HepG2 (cell line): ENCODE results near the gene LRRC8D. TPM values are rescaled to one million over a fixed set of nuclear protein-coding genes. Genes with fewer than 3 reads are reported as not detected.

Experiments used
- ATAC-seq: fragments of 200-7000 bp; cut with Tn5 transposase; 3 replicates; pipeline ENCODE4 v1.9.1; 2020; ENCODE audit warnings: mild to moderate bottlenecking, moderate library complexity
- BruUV-seq: library from RNA; stranded (reverse); fragments of 400-500 nt; replicated peaks from 2 replicates; lab custom pipeline; 2021; lab: Mats Ljungman, UMichigan
- CTCF ChIA-PET: fragments of 300-600 bp; formaldehyde crosslinking; extraction: SDS; loops from one replicate; lab custom pipeline; 2021; ENCODE audit warnings: low total read pairs, inconsistent platforms, low intra/inter-chr PET ratio; lab: Yijun Ruan, JAX
- POLR2A ChIA-PET: fragments of 350-600 bp; sonication (Branson Sonifier 250); formaldehyde crosslinking; loops from one replicate; lab custom pipeline; 2020; ENCODE audit warnings: antibody characterized with exemption, inconsistent platforms; lab: Yijun Ruan, JAX
- DNase-seq: peaks from one replicate; pipeline ENCODE4 v3.0.0-alpha.2; 2015; ENCODE audit warnings: low spot score
- FAIRE-seq: peaks from 3 replicates; lab custom pipeline; 2011; peaks lifted over from hg19 to GRCh38; lab: Jason Lieb, UNC
- H2AFZ ChIP-seq: one replicate; pipeline ENCODE4 v1.6.1; 2011; ENCODE audit warnings: low read length, inconsistent platforms
- H3K27ac ChIP-seq: fragments of 300-600 bp; 3 replicates; pipeline ENCODE4 v1.8.0; 2011; ENCODE audit warnings: mixed run types, mild to moderate bottlenecking, mixed read lengths, low read length, inconsistent platforms; ENCODE audit not compliant: insufficient read depth; ENCODE audit errors: extremely low read length
- H3K27me3 ChIP-seq, 2 experiments: fragments of 200-600 bp in 1 of 2; 2 replicates in 1 of 2; 3 replicates in 1 of 2; pipeline versions ENCODE4 v1.6.0 to v1.8.0; 2011; ENCODE audit warnings: low read length in 2 of 2, mild to moderate bottlenecking in 2 of 2, moderate library complexity in 2 of 2, inconsistent platforms in 1 of 2; ENCODE audit not compliant: insufficient read depth in 2 of 2, control insufficient read depth in 1 of 2
- H3K36me3 ChIP-seq, 2 experiments: fragments of 200-600 bp in 1 of 2; replicated peaks in 1 of 2; 2 replicates in 1 of 2; 3 replicates in 1 of 2; pipeline versions ENCODE4 v1.5.1 to v1.8.0; 2011; ENCODE audit warnings: low read length in 2 of 2, inconsistent platforms in 1 of 2; ENCODE audit not compliant: insufficient read depth in 2 of 2, control insufficient read depth in 1 of 2
- H3K4me1 ChIP-seq: 2 replicates; pipeline ENCODE4 v1.5.1; 2012; ENCODE audit warnings: low read length, inconsistent platforms; ENCODE audit not compliant: insufficient read depth
- H3K4me2 ChIP-seq: 2 replicates; pipeline ENCODE4 v1.6.0; 2011; ENCODE audit warnings: low read depth, low read length, inconsistent platforms
- H3K4me3 ChIP-seq, 3 experiments: fragments of 200-600 bp in 1 of 3; sonication (generic), shearing (Covaris generic) in 1 of 3; replicated peaks in 1 of 3; 2 replicates each; pipeline ENCODE4 v1.5.1; 2011 to 2016; ENCODE audit warnings: low read length in 3 of 3, inconsistent platforms in 2 of 3, low read depth in 2 of 3, mild to moderate bottlenecking in 2 of 3, control low read depth in 1 of 3, mixed read lengths in 1 of 3; ENCODE audit not compliant: insufficient read depth in 1 of 3
- H3K79me2 ChIP-seq: one replicate; pipeline ENCODE4 v1.6.1; 2011; ENCODE audit warnings: low read length, inconsistent platforms; ENCODE audit not compliant: insufficient read depth
- H3K9ac ChIP-seq: 2 replicates; pipeline ENCODE4 v1.6.0; 2011; ENCODE audit warnings: mild to moderate bottlenecking, low read depth, low read length, inconsistent platforms; ENCODE audit not compliant: insufficient read depth
- H3K9me3 ChIP-seq: 2 replicates; pipeline ENCODE4 v1.5.1; 2012; ENCODE audit warnings: mild to moderate bottlenecking, low read length
- H4K20me1 ChIP-seq: 2 replicates; pipeline ENCODE4 v1.6.0; 2011; ENCODE audit warnings: inconsistent platforms, mild to moderate bottlenecking, low read length, moderate library complexity; ENCODE audit not compliant: insufficient read depth
- ETV6 ChIP-seq: sonication (generic); formaldehyde crosslinking; conservative IDR thresholded peaks from 2 replicates; pipeline ENCODE4 v1.4.0; 2020; ENCODE audit warnings: missing genetic modification reagents
- FOXO4 ChIP-seq: sonication (generic); formaldehyde crosslinking; conservative IDR thresholded peaks from 2 replicates; pipeline ENCODE4 v1.8.1; 2023; ENCODE audit warnings: missing genetic modification reagents
- FOXP4 ChIP-seq: sonication (generic); formaldehyde crosslinking; IDR thresholded peaks from 2 replicates; pipeline ENCODE4 v1.4.0; 2020; ENCODE audit warnings: missing genetic modification reagents
- HDAC1 ChIP-seq: sonication (generic); formaldehyde crosslinking; IDR thresholded peaks from 2 replicates; pipeline ENCODE4 v1.5.1; 2020; ENCODE audit warnings: mild to moderate bottlenecking, missing genetic modification reagents
- KDM3A ChIP-seq: IDR thresholded peaks from 2 replicates; pipeline ENCODE4 v1.6.1; 2018; ENCODE audit warnings: low read depth, missing compliant biosample characterization
- PBX3 ChIP-seq: sonication (generic); formaldehyde crosslinking; IDR thresholded peaks from 2 replicates; pipeline ENCODE4 v1.8.1; 2023; ENCODE audit warnings: missing genetic modification reagents, inconsistent platforms, borderline replicate concordance
- RELA ChIP-seq: sonication (generic); formaldehyde crosslinking; IDR thresholded peaks from 2 replicates; pipeline ENCODE4 v1.4.0; 2020; ENCODE audit warnings: missing genetic modification reagents
- SKI ChIP-seq: fragments of 450-650 bp; IDR thresholded peaks from one replicate; pipeline ENCODE4 v1.6.1; 2018; ENCODE audit warnings: mild to moderate bottlenecking; ENCODE audit not compliant: partially characterized antibody
- ZKSCAN8 ChIP-seq: IDR thresholded peaks from 2 replicates; pipeline ENCODE4 v1.6.1; 2016; ENCODE audit warnings: borderline replicate concordance, missing genetic modification reagents, missing compliant biosample characterization
- ZNF143 ChIP-seq: sonication (generic); formaldehyde crosslinking; IDR thresholded peaks from 2 replicates; pipeline ENCODE4 v1.4.0; 2020; ENCODE audit warnings: missing genetic modification reagents
- ZNF337 ChIP-seq: sonication (generic); formaldehyde crosslinking; IDR thresholded peaks from 2 replicates; pipeline ENCODE4 v1.5.1; 2020; ENCODE audit warnings: missing genetic modification reagents, low read depth, mild to moderate bottlenecking, borderline replicate concordance
- ZNF432 ChIP-seq: sonication (generic); formaldehyde crosslinking; IDR thresholded peaks from 2 replicates; pipeline ENCODE4 v1.5.0; 2020; ENCODE audit warnings: missing genetic modification reagents, mild to moderate bottlenecking, borderline replicate concordance
- ZNF7 ChIP-seq: IDR thresholded peaks from 2 replicates; pipeline ENCODE4 v1.6.1; 2016; ENCODE audit warnings: missing biosample characterization, missing genetic modification reagents
- ZSCAN21 ChIP-seq: sonication (generic); formaldehyde crosslinking; IDR thresholded peaks from 2 replicates; pipeline ENCODE4 v1.8.0; 2022; ENCODE audit warnings: mild to moderate bottlenecking, missing genetic modification reagents, moderate library complexity, borderline replicate concordance
- ZSCAN22 ChIP-seq: sonication (generic); formaldehyde crosslinking; IDR thresholded peaks from 2 replicates; pipeline ENCODE4 v1.4.0; 2020; ENCODE audit warnings: mild to moderate bottlenecking, missing genetic modification reagents
- WGBS: methylation state at CpG from one replicate; pipeline ENCODE4 v1.1.6; 2017; ENCODE audit warnings: low lambda C conversion rate; 5-methylcytosine and 5-hydroxymethylcytosine counted together
- in situ Hi-C: cut with HindIII; loops from 2 replicates; pipeline ENCODE4 v1.10.0; 2017; ENCODE audit warnings: low pct_unique_long_range_greater_than_20kb; ENCODE audit not compliant: extremely low pct_ligation_motif_present
- intact Hi-C: fragments of 100-400 bp; cut with micrococcal nuclease; formaldehyde crosslinking; loops from one replicate; pipeline ENCODE4 v1.10.0; 2022; ENCODE audit not compliant: unreplicated experiment
- polyA plus RNA-seq, 8 experiments: library from polyadenylated mRNA; depleted of rRNA in 3 of 8; stranded (reverse) in 7 of 8; unstranded in 1 of 8; fragments of >200 nt; fragmentation: Illumina TruSeq in 4 of 8; extraction: Trizol in 4 of 8; gene quantifications; 2 replicates each; pipeline versions ENCODE4 v1.2.1 to v1.2.3, GENCODE V29; 2011 to 2016; ENCODE audit warnings: low read depth in 4 of 8, missing spikeins in 1 of 8, mixed read lengths in 1 of 8; ENCODE audit not compliant: insufficient read depth in 1 of 8
- total RNA-seq, 5 experiments: library from RNA; depleted of rRNA; stranded (reverse); fragments of >200 nt; fragmentation: Illumina TruSeq; extraction: Trizol; gene quantifications; 2 replicates each; pipeline ENCODE4 v1.2.3, GENCODE V29; 2016; ENCODE audit warnings: low read depth in 1 of 5

LRRC8D gene
- total and polyA plus RNA-seq, 2 of the 13 experiments (the other 11 are each of a cell fraction or from before 2014, with no cell fraction given): 29.9 to 45.5 TPM

- Histone ChIP-seq H3K79me2 (peaks cover 8% of the 10 kb centered on the region), H3K4me1 (peaks cover 56% of the 10 kb centered on the region), H3K4me2 (no peak overlapping the region), H3K4me3 (no peak overlapping the region), H4K20me1 (no peaks in the 10 kb centered on the region; the same call in 1 of the 2 replicates), H3K36me3 (peaks cover 2 to 19% of the 10 kb centered on the region in 2 experiments; a peak in 4 of 5 replicates), H3K9ac (no peak overlapping the region), H2AFZ (no peak overlapping the region), H3K27ac (peak overlapping the region; percentile 67), H3K9me3 (no peaks in the 10 kb centered on the region), H3K27me3 (no peaks in the 10 kb centered on the region)
- DNase-seq (no peak), ATAC-seq (no peak), FAIRE-seq (no peak)
- BruUV-seq: no TSS peak
- CTCF ChIA-PET: no interaction called here
- peak; percentile 81 for TF ChIP-seq ZNF7
- TF ChIP-seq RELA (CRISPR knock-in tag): no peak
- TF ChIP-seq PBX3 (CRISPR knock-in tag): no peak
- intact Hi-C loops (no loop called here), in situ Hi-C loops (no loop called here)
- 95% methylated on average over 1 of the region's 1 CpG for WGBS
- POLR2A ChIA-PET: no interaction called here
Measured at GRCh38 chr1:89927478-89927877, 106.6 kb downstream of the LRRC8D start.

GRCh38 chr1:89928506-89928905, 107.7 kb downstream of the LRRC8D start:
- ATAC-seq: peak; percentile 99
- TF ChIP-seq ZKSCAN8: no peak
- peak; percentile 79 for TF ChIP-seq SKI
- TF ChIP-seq KDM3A (CRISPR knock-in tag): no peak
- TF ChIP-seq FOXP4 (CRISPR knock-in tag): peak; percentile 82
- no peak for TF ChIP-seq FOXO4 (CRISPR knock-in tag)
- no peak for TF ChIP-seq ZNF337 (CRISPR knock-in tag)
- TF ChIP-seq HDAC1 (CRISPR knock-in tag): peak; percentile 56
- no peak for TF ChIP-seq ZNF143 (CRISPR knock-in tag)
- no peak for TF ChIP-seq ZNF432
- no peak for TF ChIP-seq ZSCAN22 (CRISPR knock-in tag)
- TF ChIP-seq ETV6 (CRISPR knock-in tag): no peak
- TF ChIP-seq ZSCAN21 (CRISPR knock-in tag): 0 out of 2 replicates have a peak, but pooled peaks have one; percentile 20

More at GRCh38 chr1:89928506-89928905, 107.7 kb downstream of the LRRC8D start:
- DNase-seq (peak; percentile 90), FAIRE-seq (peak; percentile 94)
- POLR2A ChIA-PET: interaction anchor here (1.1 kb wide), 1 partner anchor 107 kb away, joined by 4 read pairs; no protein-coding TSS in a partner anchor
- H2AFZ ChIP-seq: no peak overlapping the region
- intact Hi-C loops: loop anchor here (1.0 kb wide), 2 partner anchors 15 to 22 kb away; no protein-coding TSS in a partner anchor
- peak overlapping the region; percentile 54 for H3K4me2 ChIP-seq
- peaks cover 5 to 30% of the 10 kb centered on the region in 2 experiments for H3K36me3 ChIP-seq
- in situ Hi-C loops: no loop called here
- no TSS peak for BruUV-seq
- no peaks in the 10 kb centered on the region for H3K27me3 ChIP-seq
- no peaks in the 10 kb centered on the region; the same call in 1 of the 2 replicates for H4K20me1 ChIP-seq
- no peaks in the 10 kb centered on the region for H3K9me3 ChIP-seq
- WGBS: 11% methylated on average over 2 of the region's 2 CpGs
- peak overlapping the region; percentile 21; the same call in 1 of the 2 replicates for H3K9ac ChIP-seq
- peaks cover 56% of the 10 kb centered on the region for H3K4me1 ChIP-seq
- H3K27ac ChIP-seq: peak overlapping the region; percentile 67
- CTCF ChIA-PET: no interaction called here
- peaks cover 8% of the 10 kb centered on the region for H3K79me2 ChIP-seq
- H3K4me3 ChIP-seq: no peak overlapping the region
